H1 (cell line): ENCODE data around the gene SELPLG. TPM values are rescaled to one million over a fixed set of nuclear protein-coding genes. Genes with fewer than 3 reads are reported as not detected.

Experiments used
- CTCF ChIA-PET: fragments of 300-600 bp; sonication (Branson Sonifier 250); formaldehyde crosslinking; loops from one replicate; lab custom pipeline; 2021; ENCODE audit not compliant: partially characterized antibody; lab: Charles Lee
- POLR2A ChIA-PET: fragments of 300-600 bp; sonication (Branson Sonifier 250); formaldehyde crosslinking; loops from one replicate; lab custom pipeline; 2021; ENCODE audit warnings: inconsistent platforms; ENCODE audit not compliant: partially characterized antibody; lab: Charles Lee
- DNase-seq, 2 experiments: peaks; one replicate each; pipeline versions ENCODE4 v3.0.0 to v3.0.0-alpha.2; 2010 to 2022; ENCODE audit warnings: low spot score in 2 of 2, low read depth in 1 of 2, mixed read lengths in 1 of 2
- FAIRE-seq: peaks from 2 replicates; lab custom pipeline; 2011; peaks lifted over from hg19 to GRCh38; lab: Jason Lieb, UNC
- H2AFZ ChIP-seq: 2 replicates; pipeline ENCODE4 v1.8.1; 2012; ENCODE audit warnings: low read length, inconsistent platforms
- H2AK5ac ChIP-seq: 2 replicates; pipeline ENCODE4 v1.6.1; 2013; ENCODE audit warnings: low read depth, low read length
- H2BK120ac ChIP-seq: replicated peaks from 2 replicates; pipeline ENCODE3; 2013; ENCODE audit warnings: low read depth, low read length, inconsistent platforms
- H2BK12ac ChIP-seq: 2 replicates; pipeline ENCODE4 v1.6.1; 2013; ENCODE audit warnings: low read depth, low read length
- H2BK15ac ChIP-seq: 2 replicates; pipeline ENCODE4 v1.6.1; 2013; ENCODE audit warnings: low read length
- H2BK20ac ChIP-seq: 2 replicates; pipeline ENCODE4 v1.6.1; 2013; ENCODE audit warnings: low read length
- H2BK5ac ChIP-seq: 2 replicates; pipeline ENCODE4 v1.6.1; 2013; ENCODE audit warnings: low read depth, low read length
- H3K14ac ChIP-seq: 2 replicates; pipeline ENCODE4 v1.6.1; 2013; ENCODE audit warnings: inconsistent platforms; ENCODE audit not compliant: insufficient read length
- H3K18ac ChIP-seq: 2 replicates; pipeline ENCODE4 v1.6.1; 2013; ENCODE audit warnings: low read length; ENCODE audit errors: extremely low read depth
- H3K23ac ChIP-seq: 2 replicates; pipeline ENCODE4 v1.6.1; 2013; ENCODE audit warnings: inconsistent platforms; ENCODE audit not compliant: insufficient read length
- H3K23me2 ChIP-seq: 2 replicates; pipeline ENCODE4 v1.6.1; 2013; ENCODE audit warnings: low read depth, low read length
- H3K27ac ChIP-seq: 2 replicates; pipeline ENCODE4 v1.6.1; 2011; ENCODE audit warnings: low read depth, low read length, inconsistent platforms
- H3K27me3 ChIP-seq, 4 experiments: replicated peaks in 1 of 4; 1 replicate in 1 of 4; 2 replicates in 3 of 4; pipeline versions ENCODE4 v1.6.1 to v1.8.1; 2011 to 2013; ENCODE audit warnings: low read length in 3 of 4, mild to moderate bottlenecking in 3 of 4, inconsistent platforms in 2 of 4, mixed read lengths in 2 of 4, moderate library complexity in 1 of 4; ENCODE audit not compliant: control insufficient read depth in 3 of 4, insufficient read depth in 3 of 4; ENCODE audit errors: extremely low read depth in 1 of 4
- H3K36me3 ChIP-seq, 4 experiments: 2 replicates each; pipeline versions ENCODE4 v1.6.1 to v1.8.1; 2011 to 2013; ENCODE audit warnings: mild to moderate bottlenecking in 4 of 4, low read length in 3 of 4, moderate library complexity in 2 of 4, control low read depth in 1 of 4, inconsistent platforms in 1 of 4; ENCODE audit not compliant: insufficient read depth in 4 of 4, control insufficient read depth in 2 of 4
- H3K4ac ChIP-seq: replicated peaks from 2 replicates; pipeline ENCODE3; 2013; ENCODE audit warnings: low read length, low read depth, mixed read lengths, inconsistent platforms; ENCODE audit not compliant: insufficient read length
- H3K4me1 ChIP-seq, 4 experiments: replicated peaks in 1 of 4; 1 replicate in 1 of 4; 2 replicates in 3 of 4; pipeline versions ENCODE4 v1.6.1 to v1.8.1; 2011 to 2013; ENCODE audit warnings: low read length in 3 of 4, inconsistent platforms in 2 of 4, mixed read lengths in 1 of 4; ENCODE audit not compliant: insufficient read depth in 4 of 4, control insufficient read depth in 3 of 4
- H3K4me2 ChIP-seq, 2 experiments: 2 replicates each; pipeline versions ENCODE4 v1.6.1 to v1.8.1; 2011 to 2013; ENCODE audit warnings: low read depth in 2 of 2, low read length in 2 of 2, control low read depth in 1 of 2, inconsistent platforms in 1 of 2, mild to moderate bottlenecking in 1 of 2; ENCODE audit not compliant: insufficient read depth in 1 of 2
- H3K4me3 ChIP-seq, 4 experiments: fragments of 200-600, 300-600 bp in 1 of 4; sonication (generic), shearing (Covaris generic), sonication (Bioruptor Twin) in 1 of 4; 2 replicates each; pipeline versions ENCODE4 v1.5.1 to v1.8.1; 2011 to 2016; ENCODE audit warnings: low read length in 4 of 4, low read depth in 3 of 4, control low read depth in 2 of 4, inconsistent platforms in 2 of 4, mild to moderate bottlenecking in 2 of 4, mixed read lengths in 1 of 4, moderate library complexity in 1 of 4; ENCODE audit not compliant: insufficient read depth in 2 of 4; ENCODE audit errors: extremely low read depth in 1 of 4
- H3K56ac ChIP-seq: replicated peaks from 2 replicates; pipeline ENCODE3; 2013; ENCODE audit warnings: low read depth, mild to moderate bottlenecking, mixed read lengths, low read length, inconsistent platforms; ENCODE audit not compliant: insufficient read length
- H3K79me1 ChIP-seq: 2 replicates; pipeline ENCODE4 v1.6.1; 2013; ENCODE audit warnings: low read depth, low read length, control low read depth
- H3K79me2 ChIP-seq, 2 experiments: 2 replicates each; pipeline versions ENCODE4 v1.6.1 to v1.8.1; 2012 to 2013; ENCODE audit warnings: low read length in 2 of 2, mild to moderate bottlenecking in 2 of 2, inconsistent platforms in 1 of 2; ENCODE audit not compliant: insufficient read depth in 2 of 2, control insufficient read depth in 1 of 2
- H3K9ac ChIP-seq, 4 experiments: replicated peaks in 1 of 4; 1 replicate in 1 of 4; 2 replicates in 3 of 4; pipeline versions ENCODE4 v1.6.1 to v1.8.1; 2011 to 2013; ENCODE audit warnings: low read depth in 3 of 4, low read length in 3 of 4, control low read depth in 2 of 4, mild to moderate bottlenecking in 2 of 4, moderate library complexity in 2 of 4, inconsistent platforms in 1 of 4; ENCODE audit errors: extremely low read depth in 1 of 4
- H3K9me3 ChIP-seq, 2 experiments: 2 replicates each; pipeline versions ENCODE4 v1.6.1 to v1.8.1; 2012 to 2013; ENCODE audit warnings: mild to moderate bottlenecking in 2 of 2, moderate library complexity in 2 of 2, control low read depth in 1 of 2, inconsistent platforms in 1 of 2, low read depth in 1 of 2, low read length in 1 of 2, mixed read lengths in 1 of 2; ENCODE audit not compliant: insufficient read depth in 2 of 2
- H4K20me1 ChIP-seq, 2 experiments: replicated peaks in 1 of 2; 2 replicates each; pipeline versions ENCODE3 to v1.8.1; 2011 to 2013; ENCODE audit warnings: inconsistent platforms in 2 of 2, low read length in 2 of 2, mild to moderate bottlenecking in 1 of 2; ENCODE audit not compliant: insufficient read depth in 2 of 2, control insufficient read depth in 1 of 2
- H4K5ac ChIP-seq: 2 replicates; pipeline ENCODE4 v1.6.1; 2013; ENCODE audit warnings: low read length, low read depth, mixed read lengths, inconsistent platforms; ENCODE audit not compliant: insufficient read length
- H4K8ac ChIP-seq: 2 replicates; pipeline ENCODE4 v1.8.0; 2013; ENCODE audit warnings: mild to moderate bottlenecking, moderate library complexity, low read length, inconsistent platforms; ENCODE audit not compliant: insufficient read depth; ENCODE audit errors: extremely low read depth
- H4K91ac ChIP-seq: replicated peaks from 2 replicates; pipeline ENCODE3; 2013; ENCODE audit warnings: low read length, mixed read lengths, inconsistent platforms; ENCODE audit not compliant: insufficient read length
- ASH2L ChIP-seq: fragments of 200-600, 300-600 bp; sonication (generic); IDR thresholded peaks from one replicate; pipeline ENCODE4 v1.7.1; 2017; ENCODE audit warnings: low read length
- BRCA1 ChIP-seq: IDR thresholded peaks from 2 replicates; pipeline ENCODE4 v1.6.1; 2012; ENCODE audit warnings: low read depth, low read length, improper control_type of control experiment
- CTBP2 ChIP-seq: IDR thresholded peaks from 2 replicates; pipeline ENCODE4 v1.7.0; 2011; ENCODE audit warnings: borderline replicate concordance, mild to moderate bottlenecking, moderate library complexity, mixed read lengths, low read length; ENCODE audit not compliant: insufficient read depth, insufficient read length
- EP300 ChIP-seq, 2 experiments: IDR thresholded peaks; 1 replicate in 1 of 2; 2 replicates in 1 of 2; pipeline ENCODE4 v1.6.1; 2011 to 2012; ENCODE audit warnings: low read depth in 2 of 2, low read length in 2 of 2, mild to moderate bottlenecking in 2 of 2, borderline replicate concordance in 1 of 2, inconsistent platforms in 1 of 2, moderate library complexity in 1 of 2
- EZH2 ChIP-seq: fragments of 200-600 bp; sonication (generic); IDR thresholded peaks from 2 replicates; pipeline ENCODE4 v1.7.1; 2012; ENCODE audit warnings: low read depth, mild to moderate bottlenecking, moderate library complexity, low read length, inconsistent platforms; ENCODE audit not compliant: severe bottlenecking
- FOSL1 ChIP-seq: IDR thresholded peaks from 2 replicates; pipeline ENCODE4 v1.6.1; 2011; ENCODE audit warnings: mild to moderate bottlenecking, low read depth, low read length, moderate library complexity; ENCODE audit not compliant: insufficient read depth
- GABPA ChIP-seq: IDR thresholded peaks from 2 replicates; pipeline ENCODE4 v1.6.1; 2011; ENCODE audit warnings: mild to moderate bottlenecking, low read length, moderate library complexity, borderline replicate concordance; ENCODE audit not compliant: insufficient read depth
- POLR2A ChIP-seq, 2 experiments: IDR thresholded peaks; 1 replicate in 1 of 2; 2 replicates in 1 of 2; pipeline ENCODE4 v1.6.1; 2011; ENCODE audit warnings: low read depth in 2 of 2, low read length in 2 of 2, mild to moderate bottlenecking in 2 of 2; ENCODE audit errors: control extremely low read depth in 1 of 2
- RNF2 ChIP-seq: fragments of 200-900, 300-1000 bp; sonication (generic); IDR thresholded peaks from 2 replicates; pipeline ENCODE4 v1.7.1; 2016; ENCODE audit warnings: borderline replicate concordance, low read depth, mild to moderate bottlenecking, antibody characterized with exemption, low read length; ENCODE audit not compliant: poor library complexity, severe bottlenecking; ENCODE audit errors: missing control alignments
- RXRA ChIP-seq: IDR thresholded peaks from 2 replicates; pipeline ENCODE4 v1.6.1; 2011; ENCODE audit warnings: low read depth, mild to moderate bottlenecking, low read length, moderate library complexity; ENCODE audit not compliant: insufficient read depth
- SAP30 ChIP-seq: fragments of 300-600 bp; sonication (generic); IDR thresholded peaks from 2 replicates; pipeline ENCODE4 v1.7.1; 2012; ENCODE audit warnings: low read length, moderate library complexity, mild to moderate bottlenecking, inconsistent platforms; ENCODE audit not compliant: insufficient read depth, insufficient replicate concordance
- TAF7 ChIP-seq: optimal IDR thresholded peaks from 2 replicates; pipeline ENCODE3; 2011; ENCODE audit warnings: low read depth, mild to moderate bottlenecking, inconsistent platforms, low read length, moderate library complexity, borderline replicate concordance
- ZNF274 ChIP-seq: IDR thresholded peaks from 2 replicates; pipeline ENCODE4 v1.7.0; 2012; ENCODE audit warnings: low read length, borderline replicate concordance; ENCODE audit errors: extremely low read depth
- WGBS, 2 experiments: shearing (Covaris generic) in 1 of 2; methylation state at CpG; one replicate each; pipeline versions ENCODE4 v1.1.6 to v1.1.7; 2013 to 2015; ENCODE audit warnings: low lambda C conversion rate in 2 of 2, mixed read lengths in 2 of 2, inconsistent platforms in 1 of 2, low coverage in 1 of 2, missing lambda C conversion rate in 1 of 2; ENCODE audit not compliant: insufficient replicate concordance in 2 of 2, insufficient coverage in 1 of 2, insufficient read length in 1 of 2; ENCODE audit errors: extremely low coverage in 1 of 2, missing lambda C conversion rate in 1 of 2; 5-methylcytosine and 5-hydroxymethylcytosine counted together
- polyA plus RNA-seq, 7 experiments: library from polyadenylated mRNA; depleted of rRNA in 3 of 7; stranded (reverse) in 5 of 7; unstranded in 2 of 7; fragments of >200 nt in 5 of 7; fragments of 200-250 nt in 2 of 7; gene quantifications; 1 replicate in 5 of 7; 2 replicates in 1 of 7; 4 replicates in 1 of 7; pipeline versions ENCODE4 v1.2.1 to v1.2.3, GENCODE V29; 2011 to 2013; ENCODE audit warnings: missing spikeins in 2 of 7, mixed read lengths in 2 of 7
- total RNA-seq: library from RNA; stranded (reverse); fragmentation: NEBNext Ultra II Directional; extraction: Animal tissue kit (Norgen Biotek cat#: 25700); gene quantifications from 2 replicates; pipeline ENCODE4 v1.2.1, GENCODE V29; 2021

Gene SELPLG
- total and polyA plus RNA-seq, 2 of the 8 experiments (the other 6 are each of a cell fraction or from before 2014, with no cell fraction given): 0.18 TPM; not detected in 1

DNA sequence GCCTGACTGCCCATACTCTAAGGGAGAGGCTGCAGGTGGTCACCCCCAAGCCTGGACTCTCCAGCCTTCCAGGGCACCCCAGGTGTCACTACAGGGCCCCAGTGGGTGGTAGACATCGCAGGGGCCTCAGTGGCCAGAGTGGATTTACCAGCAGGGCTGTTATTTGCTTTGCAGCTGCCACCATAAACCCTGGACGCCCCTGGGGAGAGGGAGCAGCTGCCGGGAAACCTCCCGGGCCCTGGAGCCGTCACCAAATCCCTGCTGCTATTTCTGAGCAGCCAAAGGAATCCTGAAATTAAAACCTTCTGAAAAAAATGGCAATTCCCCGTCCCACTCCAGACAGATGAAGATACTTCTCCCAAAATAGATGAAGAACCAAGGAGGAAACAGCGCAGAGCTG is 49.7 kb downstream of the SELPLG start:
- Histone ChIP-seq H3K36me3 (no peaks in the 10 kb centered on the region), H3K79me1 (no peaks in the 10 kb centered on the region), H3K9ac (no peak overlapping the region), H3K27ac (no peak overlapping the region), H4K20me1 (peaks cover 0 to under 1% of the 10 kb centered on the region in 2 experiments), H3K14ac (no peak overlapping the region), H4K8ac (no peak overlapping the region), H2BK20ac (no peak overlapping the region), H3K4me3 (no peak overlapping the region), H2BK15ac (no peak overlapping the region), H4K91ac (no peak overlapping the region), H4K5ac (no peak overlapping the region), H3K4ac (no peak overlapping the region), H2BK120ac (no peak overlapping the region), H2BK12ac (no peak overlapping the region), H3K23ac (no peak overlapping the region), H2AK5ac (no peak overlapping the region), H3K4me2 (no peak overlapping the region), H3K18ac (no peak overlapping the region; the same call in 1 of the 2 replicates), H3K4me1 (peaks cover 0 to 6% (median 2%) of the 10 kb centered on the region in 4 experiments; a peak in 5 of 7 replicates), H3K23me2 (peaks cover under 1% of the 10 kb centered on the region; the same call in 1 of the 2 replicates), H3K9me3 (no peaks in the 10 kb centered on the region), H2AFZ (no peak overlapping the region), H3K56ac (no peak overlapping the region), H3K79me2 (no peaks in the 10 kb centered on the region), H3K27me3 (no peaks in the 10 kb centered on the region), H2BK5ac (no peak overlapping the region)
- DNase-seq: no peak
- ChIA-PET CTCF (interaction anchor here (0.6 to 4.5 kb wide), 5 partner anchors 20 to 367 kb away, joined by 3 to 32 read pairs (median 4); no protein-coding TSS in a partner anchor), POLR2A (interaction anchor here (1.5 kb wide), 1 partner anchor 10 kb away, joined by 6 read pairs; no protein-coding TSS in a partner anchor)
- 88% methylated on average over 7 of the region's 7 CpGs; no CpG with 5 or more reads in 1 of the 2 experiments for WGBS, 2 experiments
- no peak for FAIRE-seq
- no peak for TF ChIP-seq SAP30
- no peak for TF ChIP-seq EZH2
- no peak for TF ChIP-seq RXRA
- no peak for TF ChIP-seq BRCA1
- no peak for TF ChIP-seq FOSL1
- no peak for TF ChIP-seq TAF7
- no peak for TF ChIP-seq RNF2
- TF ChIP-seq ZNF274: no peak
- TF ChIP-seq CTBP2: no peak
- no peak for TF ChIP-seq GABPA
- no peak for TF ChIP-seq ASH2L
- no peak for TF ChIP-seq EP300 (IDR thresholded peaks at IDR 0.05; ENCODE audit: borderline replicate concordance in 1 of 2, low read depth in 2 of 2, low read length in 2 of 2)
- TF ChIP-seq POLR2A (IDR thresholded peaks at IDR 0.05; ENCODE audit: control extremely low read depth in 1 of 2, low read depth in 2 of 2, low read length in 2 of 2): no peak
